T-cell (primary cell): Measurements from ENCODE around the gene STRN3. TPM values are rescaled to one million over a fixed set of nuclear protein-coding genes. Genes with fewer than 3 reads are reported as not detected.

ENCODE experiments used
- ATAC-seq, 4 experiments: fragments of 200-7000 bp in 3 of 4; fragments of 150-1000 bp in 1 of 4; cut with Tn5 transposase; replicated peaks in 1 of 4; 1 replicate in 3 of 4; 2 replicates in 1 of 4; pipeline ENCODE4 v1.10.0; 2021; ENCODE audit warnings: moderate library complexity in 3 of 4, mild to moderate bottlenecking in 2 of 4, moderate number of reproducible peaks in 1 of 4
- CTCF ChIA-PET, 2 donors: fragments of 300-600 bp; sonication (Branson Sonifier 250); formaldehyde crosslinking; loops; one replicate each; lab custom pipeline; 2022; ENCODE audit warnings: antibody characterized with exemption in 2 of 2; lab: Charles Lee
- POLR2A ChIA-PET, 2 donors: fragments of 300-600 bp; sonication (Branson Sonifier 250); formaldehyde crosslinking; loops; one replicate each; lab custom pipeline; 2022; ENCODE audit warnings: antibody characterized with exemption in 2 of 2; lab: Charles Lee
- DNase-seq, 35 experiments: peaks; one replicate each; pipeline versions ENCODE4 v3.0.0 to v3.0.0-alpha.2; 2013 to 2023
- H3K27ac ChIP-seq: one replicate; pipeline ENCODE4 v1.5.1; 2013; ENCODE audit warnings: low read length
- H3K27me3 ChIP-seq, 2 experiments: replicated peaks in 1 of 2; 1 replicate in 1 of 2; 2 replicates in 1 of 2; pipeline versions ENCODE4 v1.6.1 to v1.7.0; 2013; ENCODE audit warnings: low read length in 1 of 2, mixed read lengths in 1 of 2; ENCODE audit not compliant: control insufficient read depth in 2 of 2, insufficient read depth in 2 of 2; ENCODE audit errors: extremely low read depth in 1 of 2
- H3K36me3 ChIP-seq, 2 donors: 1 replicate in 1 of 2; 2 replicates in 1 of 2; pipeline versions ENCODE4 v1.6.1 to v1.7.0; 2013; ENCODE audit warnings: low read length in 1 of 2; ENCODE audit not compliant: control insufficient read depth in 2 of 2, insufficient read depth in 1 of 2; ENCODE audit errors: extremely low read depth in 1 of 2
- H3K4me1 ChIP-seq, 2 experiments: 1 replicate in 1 of 2; 2 replicates in 1 of 2; pipeline versions ENCODE4 v1.6.1 to v1.7.0; 2013; ENCODE audit warnings: low read length in 2 of 2, mixed read lengths in 1 of 2; ENCODE audit not compliant: insufficient read depth in 2 of 2, control insufficient read depth in 1 of 2; ENCODE audit errors: extremely low read depth in 1 of 2
- H3K4me3 ChIP-seq, 2 donors: 1 replicate in 1 of 2; 2 replicates in 1 of 2; pipeline versions ENCODE4 v1.5.1 to v1.7.0; 2013; ENCODE audit warnings: mild to moderate bottlenecking in 2 of 2, low read length in 1 of 2, moderate library complexity in 1 of 2; ENCODE audit not compliant: control insufficient read depth in 1 of 2; ENCODE audit errors: extremely low read depth in 1 of 2
- H3K9me3 ChIP-seq: 2 replicates; pipeline ENCODE4 v1.7.0; 2013
- H3K27ac Mint-ChIP-seq, 2 donors: one replicate each; pipeline ENCODE4 v1.8.0; 2020 to 2021; ENCODE audit warnings: mild to moderate bottlenecking in 2 of 2, mixed read lengths in 2 of 2
- H3K27me3 Mint-ChIP-seq, 2 donors: one replicate each; pipeline ENCODE4 v1.8.0; 2021 to 2022; ENCODE audit warnings: mixed read lengths in 2 of 2
- H3K36me3 Mint-ChIP-seq: one replicate; pipeline ENCODE4 v1.8.0; 2021; ENCODE audit warnings: mixed read lengths
- H3K4me1 Mint-ChIP-seq, 3 donors: one replicate each; pipeline ENCODE4 v1.8.0; 2020 to 2022; ENCODE audit warnings: mixed read lengths in 3 of 3, mild to moderate bottlenecking in 1 of 3
- H3K4me3 Mint-ChIP-seq, 3 donors: one replicate each; pipeline ENCODE4 v1.8.0; 2020 to 2022; ENCODE audit warnings: mild to moderate bottlenecking in 3 of 3, mixed read lengths in 3 of 3, moderate library complexity in 3 of 3
- H3K9me3 Mint-ChIP-seq, 3 donors: one replicate each; pipeline ENCODE4 v1.8.0; 2020 to 2022; ENCODE audit warnings: mixed read lengths in 3 of 3
- WGBS: methylation state at CpG from one replicate; pipeline ENCODE4 v1.1.5; 2013; ENCODE audit warnings: missing lambda C conversion rate; ENCODE audit not compliant: insufficient coverage; 5-methylcytosine and 5-hydroxymethylcytosine counted together
- total RNA-seq, 35 experiments: library from RNA in 6 of 35; stranded (reverse) in 6 of 35; fragments of 120-200 nt in 1 of 35; gene quantifications; one replicate each; pipeline versions ENCODE4 v1.2.1 to v1.2.4 and lab custom pipeline; 2013 to 2026

Gene STRN3
- total RNA-seq, 5 donors from 2014 or later (not counting 1 experiment from before 2014, with no cell fraction given) = 18.4 to 31.4 (median 21.5) TPM

- H3K4me1 Mint-ChIP-seq = peaks cover 46 to 65% (median 62%) of the 10 kb centered on the region in 3 donors
- Histone ChIP-seq H3K9me3 (no peaks in the 10 kb centered on the region), H3K4me1 (peaks cover 4% of the 10 kb centered on the region in 2 experiments), H3K27ac (no peak overlapping the region), H3K4me3 (no peak overlapping the region), H3K27me3 (no peaks in the 10 kb centered on the region), H3K36me3 (peaks cover 0 to 2% of the 10 kb centered on the region in 2 donors)
- no peaks in the 10 kb centered on the region for H3K27me3 Mint-ChIP-seq
- H3K9me3 Mint-ChIP-seq = peaks cover 0 to 8% (median 0%) of the 10 kb centered on the region in 3 donors
- H3K27ac Mint-ChIP-seq = no peak overlapping the region
- DNase-seq (no peak), ATAC-seq (no peak)
- peaks cover 16% of the 10 kb centered on the region for H3K36me3 Mint-ChIP-seq
- POLR2A ChIA-PET = interaction anchor here (0.6 kb wide), 3 partner anchors 11 to 1077 kb away, joined by 3 to 7 read pairs (median 4); no protein-coding TSS in a partner anchor
- H3K4me3 Mint-ChIP-seq = no peak overlapping the region
- CTCF ChIA-PET = interaction anchor here (0.5 to 1.1 kb wide), 5 partner anchors 13 to 891 kb away, joined by 3 to 5 read pairs (median 5); no protein-coding TSS in a partner anchor
Observed at GRCh38 chr14:30993071-30993470, 33.1 kb downstream of the STRN3 start.

- Histone ChIP-seq H3K4me1 (peaks cover 4% of the 10 kb centered on the region in 2 experiments), H3K27me3 (no peaks in the 10 kb centered on the region), H3K27ac (no peak overlapping the region), H3K4me3 (no peak overlapping the region), H3K36me3 (no peaks in the 10 kb centered on the region), H3K9me3 (no peaks in the 10 kb centered on the region)
- H3K27me3 Mint-ChIP-seq = no peaks in the 10 kb centered on the region
- CTCF ChIA-PET = no interaction called here
- H3K27ac Mint-ChIP-seq = peak overlapping the region; percentile 24 to 30
- DNase-seq (no peak), ATAC-seq (no peak)
- no peaks in the 10 kb centered on the region for H3K9me3 Mint-ChIP-seq
- H3K4me3 Mint-ChIP-seq = no peak overlapping the region
- H3K4me1 Mint-ChIP-seq = peaks cover 46 to 60% (median 59%) of the 10 kb centered on the region in 3 donors
- H3K36me3 Mint-ChIP-seq = peaks cover 8% of the 10 kb centered on the region
- no CpG with 5 or more reads among the region's 2 CpGs for WGBS
- POLR2A ChIA-PET = no interaction called here
Observed at GRCh38 chr14:30991408-30991807, 34.8 kb downstream of the STRN3 start.

GRCh38 chr14:30990770-30991169 lies 35.4 kb downstream of the STRN3 start:
- H3K4me1 Mint-ChIP-seq = peaks cover 51 to 57% (median 52%) of the 10 kb centered on the region in 3 donors
- ChIA-PET CTCF (no interaction called here), POLR2A (no interaction called here)
- peaks cover 8% of the 10 kb centered on the region for H3K36me3 Mint-ChIP-seq
- H3K27ac Mint-ChIP-seq = no peak overlapping the region
- H3K4me1 ChIP-seq = peaks cover 2 to 4% of the 10 kb centered on the region in 2 experiments
- H3K4me3 Mint-ChIP-seq = no peak overlapping the region
- no peak overlapping the region for H3K27ac ChIP-seq
- H3K9me3 Mint-ChIP-seq = no peaks in the 10 kb centered on the region
- H3K27me3 ChIP-seq = no peaks in the 10 kb centered on the region
- DNase-seq (no peak), ATAC-seq (no peak)
- no peak overlapping the region for H3K4me3 ChIP-seq
- H3K9me3 ChIP-seq = no peaks in the 10 kb centered on the region
- no peaks in the 10 kb centered on the region for H3K36me3 ChIP-seq
- no peaks in the 10 kb centered on the region for H3K27me3 Mint-ChIP-seq

- H3K27ac ChIP-seq = no peak overlapping the region
- H3K36me3 Mint-ChIP-seq = peaks cover 8% of the 10 kb centered on the region
- peaks cover 40 to 46% (median 41%) of the 10 kb centered on the region in 3 donors for H3K4me1 Mint-ChIP-seq
- CTCF ChIA-PET = interaction anchor here in 1 of 2 donors (0.6 to 1.5 kb wide), 3 partner anchors 10 to 367 kb away, joined by 3 read pairs; no protein-coding TSS in a partner anchor
- no peak overlapping the region for H3K4me3 ChIP-seq
- H3K9me3 ChIP-seq = no peaks in the 10 kb centered on the region
- DNase-seq = no peak
- ATAC-seq = no peak
- POLR2A ChIA-PET = interaction anchor here in 1 of 2 donors (0.6 kb wide), 1 partner anchor 22 kb away, joined by 3 read pairs; no protein-coding TSS in a partner anchor
- no peak overlapping the region for H3K4me3 Mint-ChIP-seq
- no peaks in the 10 kb centered on the region for H3K36me3 ChIP-seq
- H3K27me3 ChIP-seq = no peaks in the 10 kb centered on the region
- peak overlapping the region in 1 of 2 donors; percentile 52 for H3K27ac Mint-ChIP-seq
- H3K9me3 Mint-ChIP-seq = no peaks in the 10 kb centered on the region
- no peaks in the 10 kb centered on the region for H3K27me3 Mint-ChIP-seq
- peaks cover 0 to 4% of the 10 kb centered on the region in 2 experiments for H3K4me1 ChIP-seq
Observed at GRCh38 chr14:30988509-30988908, 37.7 kb downstream of the STRN3 start.

- Histone ChIP-seq H3K4me3 (no peak overlapping the region), H3K4me1 (no peaks in the 10 kb centered on the region), H3K27ac (no peak overlapping the region), H3K9me3 (no peaks in the 10 kb centered on the region), H3K27me3 (no peaks in the 10 kb centered on the region), H3K36me3 (no peaks in the 10 kb centered on the region)
- Mint-ChIP-seq H3K4me1 (peaks cover 26 to 34% (median 30%) of the 10 kb centered on the region in 3 donors), H3K36me3 (peaks cover 5% of the 10 kb centered on the region), H3K27me3 (no peaks in the 10 kb centered on the region), H3K4me3 (no peak overlapping the region), H3K9me3 (no peaks in the 10 kb centered on the region), H3K27ac (peak overlapping the region in 1 of 2 donors; percentile 12)
- no peak for DNase-seq
- CTCF ChIA-PET = interaction anchor here in 1 of 2 donors (0.8 kb wide), 1 partner anchor 97 kb away, joined by 3 read pairs; no protein-coding TSS in a partner anchor
- POLR2A ChIA-PET = no interaction called here
- 100% methylated on average over 1 of the region's 3 CpGs for WGBS
- ATAC-seq = no peak
Observed at GRCh38 chr14:30985796-30986195, 40.4 kb downstream of the STRN3 start.

GRCh38 chr14:30983858-30984257 lies 42.3 kb downstream of the STRN3 start:
- Histone ChIP-seq H3K27me3 (no peaks in the 10 kb centered on the region), H3K9me3 (no peaks in the 10 kb centered on the region), H3K27ac (no peak overlapping the region), H3K4me1 (peaks cover 0 to 4% of the 10 kb centered on the region in 2 experiments), H3K36me3 (no peaks in the 10 kb centered on the region), H3K4me3 (no peak overlapping the region)
- Mint-ChIP-seq H3K27ac (no peak overlapping the region), H3K4me3 (no peak overlapping the region), H3K36me3 (no peaks in the 10 kb centered on the region), H3K9me3 (no peaks in the 10 kb centered on the region), H3K4me1 (peaks cover 18 to 29% (median 27%) of the 10 kb centered on the region in 3 donors), H3K27me3 (no peaks in the 10 kb centered on the region)
- ChIA-PET CTCF (interaction anchor here (1.0 to 2.0 kb wide), 3 partner anchors 22 to 94 kb away, joined by 3 to 4 read pairs (median 4); no protein-coding TSS in a partner anchor), POLR2A (interaction anchor here in 1 of 2 donors (0.6 kb wide), 1 partner anchor 38 kb away, joined by 5 read pairs; no protein-coding TSS in a partner anchor)
- WGBS = no CpG with 5 or more reads among the region's 2 CpGs
- DNase-seq = no peak
- no peak for ATAC-seq
